Stimulated activated CD4-positive, alpha-beta T cell treated with anti-CD3 and anti-CD28 coated beads, TNF-alpha, amount 100 ng/mL, for 24 hours (primary cell): ENCODE data around the gene PGBD5.

ENCODE experiments used
- DNase-seq, 3 experiments: peaks; one replicate each; pipeline ENCODE4 v3.0.0-alpha.2; 2020; ENCODE audit warnings: low read depth in 3 of 3

PGBD5 gene

DNA sequence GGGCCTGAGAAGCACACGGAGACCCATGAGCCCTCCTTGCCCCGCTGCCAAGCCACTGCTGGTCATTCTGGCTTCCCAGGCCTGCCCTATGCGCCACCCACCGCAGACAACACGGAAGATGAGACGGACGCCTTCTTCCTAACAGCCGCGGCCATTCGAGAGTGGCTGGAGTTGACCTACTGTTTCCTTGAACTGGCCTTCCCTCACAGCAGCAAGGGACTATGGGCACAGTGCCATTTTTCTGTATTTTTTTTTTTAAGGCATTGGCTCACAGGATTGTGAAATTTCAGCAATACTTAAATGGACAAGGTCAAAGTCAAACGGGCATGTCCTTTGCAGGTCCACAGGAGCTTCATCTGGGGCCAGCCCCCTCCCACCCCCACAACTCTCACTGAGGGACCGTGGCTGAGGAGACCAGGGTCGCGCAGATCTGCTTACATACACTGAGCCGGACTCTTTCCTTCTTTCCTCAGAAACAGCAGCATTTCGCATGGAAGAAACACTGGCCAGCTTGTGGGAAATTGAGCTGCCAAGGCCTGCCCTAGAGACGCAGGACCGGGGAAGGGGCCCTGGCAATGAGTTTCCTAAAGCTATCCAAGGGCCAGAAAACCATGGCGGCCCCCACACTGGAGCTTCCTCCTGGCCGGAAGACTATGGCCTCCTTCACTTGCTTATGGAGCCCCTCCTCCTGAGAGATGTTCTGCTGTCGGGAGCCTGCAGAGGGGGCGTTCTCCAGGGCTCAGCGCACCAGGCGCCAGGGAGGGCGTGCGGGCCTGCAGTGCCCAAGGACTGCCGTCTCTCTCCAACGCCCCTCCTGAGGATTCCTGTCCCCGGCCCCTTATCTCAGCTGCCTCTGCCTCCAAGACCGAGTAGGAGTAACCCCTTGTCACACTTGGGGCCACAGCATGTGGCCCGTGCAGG is 98.9 kb downstream of the PGBD5 start:
- DNase-seq = no peak

GRCh38 chr1:230323686-230324085 is 102.4 kb downstream of the PGBD5 start:
- no peak for DNase-seq

DNA sequence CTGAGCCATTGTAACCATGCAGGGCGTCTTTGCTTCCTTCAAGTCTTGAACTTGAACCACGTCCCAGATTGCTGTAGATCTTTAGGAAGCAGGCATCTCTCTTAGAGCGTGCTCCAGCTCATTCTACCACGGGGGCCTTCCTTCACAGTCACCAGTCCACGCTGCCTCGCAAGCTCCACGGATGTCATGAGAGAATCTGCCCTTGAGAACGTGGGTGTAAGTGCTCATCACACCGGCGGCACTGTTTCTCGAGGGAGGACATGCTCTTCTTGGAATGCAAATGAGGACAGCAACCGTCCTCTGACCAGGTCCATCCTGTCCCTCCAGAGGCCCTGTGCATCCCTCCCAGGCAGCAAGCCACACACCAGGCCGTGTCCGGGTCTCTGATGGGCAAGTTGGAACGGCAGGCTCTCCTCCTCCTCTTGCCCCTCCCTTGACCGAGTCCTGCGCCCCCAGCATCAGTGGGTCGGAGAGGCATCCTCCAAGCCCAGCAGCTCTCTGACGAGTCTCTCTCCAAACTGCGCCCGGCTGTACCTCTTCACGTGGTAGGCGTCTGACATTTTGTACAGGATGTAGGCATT is 103.1 kb downstream of the PGBD5 start:
- no peak for DNase-seq

DNA sequence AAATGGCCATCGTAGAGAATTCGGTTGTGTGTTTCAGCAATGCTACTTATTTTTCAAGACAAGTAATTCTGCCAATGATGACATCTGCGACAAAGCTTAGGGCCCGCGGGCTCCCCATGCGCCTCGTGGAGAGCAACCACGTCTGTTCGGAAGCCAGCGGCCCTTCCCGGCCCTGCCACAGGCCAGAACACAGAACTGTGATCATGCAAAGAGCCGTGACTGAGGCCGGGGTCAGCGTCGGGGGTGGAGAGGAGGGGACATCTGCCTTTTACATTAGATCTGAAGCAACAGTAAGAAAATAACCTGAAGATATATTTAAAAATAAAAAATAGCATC is 103.7 kb downstream of the PGBD5 start:
- DNase-seq = no peak

DNA sequence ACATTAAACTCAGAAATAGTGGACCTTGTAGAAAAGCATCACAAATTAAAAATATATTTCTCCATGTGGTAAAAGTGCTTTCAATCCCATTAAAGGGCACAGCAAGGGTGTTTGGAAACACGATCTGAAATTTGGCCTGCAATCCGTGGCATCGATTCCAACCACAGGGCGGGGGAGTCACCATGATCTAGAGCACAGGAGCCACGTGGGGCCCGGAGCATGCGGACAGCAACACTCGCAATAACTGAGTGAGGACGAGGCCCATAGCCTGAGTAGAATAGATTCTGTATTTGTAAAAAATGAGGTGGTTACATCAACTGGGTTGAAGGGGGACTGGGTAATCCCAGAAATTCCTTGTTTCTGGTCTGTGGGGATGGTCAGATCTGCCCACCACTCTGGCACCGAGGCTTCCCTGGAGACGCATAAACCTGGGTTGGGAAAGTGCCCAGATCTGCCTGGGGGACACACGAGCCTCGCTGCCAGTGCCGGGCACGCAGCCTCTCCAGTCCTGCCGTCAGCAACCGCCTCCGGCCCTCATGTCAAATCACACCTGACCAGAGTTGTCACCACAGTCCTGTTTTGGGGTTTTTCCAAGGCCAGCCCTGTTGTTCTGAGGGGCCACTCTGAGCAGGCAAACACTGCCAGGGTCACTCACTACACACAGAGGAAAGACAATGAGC is 104.3 kb downstream of the PGBD5 start:
- DNase-seq = no peak

GRCh38 chr1:230321341-230321740 is 104.8 kb downstream of the PGBD5 start:
- DNase-seq = no peak

DNA sequence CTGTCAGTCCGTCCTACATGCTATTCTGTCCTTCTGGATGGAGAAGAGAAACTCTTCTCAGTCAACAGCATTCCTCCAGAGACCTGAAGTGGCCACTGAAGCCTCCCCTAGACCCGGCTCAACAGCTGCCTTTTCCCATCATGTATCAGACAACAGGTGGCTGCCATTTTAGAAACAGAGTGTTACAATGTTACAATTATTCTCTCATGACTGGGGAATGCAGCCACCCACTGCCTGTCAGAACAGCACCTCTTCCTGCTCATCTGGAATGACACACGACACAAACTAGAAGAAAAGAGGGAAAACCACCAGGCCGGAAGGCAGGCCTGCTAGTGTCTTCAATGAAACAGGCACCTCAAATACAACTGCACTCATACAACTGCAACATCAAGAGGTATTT is 105.3 kb downstream of the PGBD5 start:
- DNase-seq = no peak

DNA sequence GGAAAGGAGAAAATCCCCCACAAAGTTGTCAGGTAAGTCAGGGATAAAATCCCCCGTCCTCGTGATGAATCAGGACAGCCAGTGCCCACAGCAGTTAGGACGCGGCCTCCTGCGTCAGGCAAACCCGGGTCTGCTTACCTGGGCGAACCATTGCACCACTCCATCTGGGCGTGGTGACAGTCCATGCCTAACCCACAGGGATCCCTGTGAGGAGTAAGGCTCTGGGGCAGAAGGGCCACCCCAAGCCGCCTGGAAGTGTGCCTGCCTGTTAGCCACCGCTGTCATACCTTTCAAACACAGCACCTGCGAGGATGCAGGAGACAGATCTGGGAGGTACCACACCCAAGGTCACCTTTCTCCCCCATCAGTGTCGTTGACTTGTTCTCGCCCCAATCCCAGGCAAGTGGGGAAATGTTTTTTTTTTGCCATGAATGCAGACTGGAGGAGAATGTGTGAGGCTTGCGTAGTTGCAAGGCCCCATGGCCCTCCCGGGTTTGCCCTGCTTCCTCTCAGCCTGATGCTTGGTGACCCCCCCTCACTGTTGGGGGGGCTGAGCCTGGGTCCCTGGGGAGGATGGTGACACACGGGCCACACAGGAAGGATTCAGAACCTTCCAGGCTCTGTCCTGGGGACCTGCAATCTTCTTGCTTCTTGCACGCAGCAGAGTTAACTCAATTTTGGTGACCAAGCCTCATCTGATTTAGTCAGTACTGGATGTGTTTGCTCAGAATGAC is 107.0 kb downstream of the PGBD5 start:
- no peak for DNase-seq

- DNase-seq = no peak
Measured at GRCh38 chr1:230317823-230318819, 108.0 kb downstream of the PGBD5 start.

- DNase-seq = no peak
Measured at GRCh38 chr1:230316864-230317745, 109.0 kb downstream of the PGBD5 start.

DNA sequence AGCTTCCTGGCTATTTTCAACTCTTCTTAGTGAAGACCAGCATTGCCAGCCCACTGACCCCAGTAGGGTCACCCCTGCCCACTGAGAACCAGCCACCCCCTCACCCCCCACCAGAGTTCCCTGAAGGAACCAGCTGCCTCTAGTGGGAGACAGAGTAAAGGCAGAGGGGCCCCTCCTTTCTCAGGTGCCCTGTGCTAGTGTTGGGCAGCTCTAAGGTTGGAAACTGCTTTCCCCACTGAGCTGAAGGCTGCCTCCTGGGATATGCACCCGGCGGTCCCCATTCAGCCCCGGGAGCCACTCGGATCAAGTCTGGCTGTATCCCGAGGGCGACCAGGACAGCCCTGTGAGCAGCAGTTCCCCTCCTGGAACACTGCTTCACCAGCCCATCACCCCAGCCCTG is 111.0 kb downstream of the PGBD5 start:
- no peak for DNase-seq

GRCh38 chr1:230314142-230314470 is 112.0 kb downstream of the PGBD5 start:
- no peak for DNase-seq

DNA sequence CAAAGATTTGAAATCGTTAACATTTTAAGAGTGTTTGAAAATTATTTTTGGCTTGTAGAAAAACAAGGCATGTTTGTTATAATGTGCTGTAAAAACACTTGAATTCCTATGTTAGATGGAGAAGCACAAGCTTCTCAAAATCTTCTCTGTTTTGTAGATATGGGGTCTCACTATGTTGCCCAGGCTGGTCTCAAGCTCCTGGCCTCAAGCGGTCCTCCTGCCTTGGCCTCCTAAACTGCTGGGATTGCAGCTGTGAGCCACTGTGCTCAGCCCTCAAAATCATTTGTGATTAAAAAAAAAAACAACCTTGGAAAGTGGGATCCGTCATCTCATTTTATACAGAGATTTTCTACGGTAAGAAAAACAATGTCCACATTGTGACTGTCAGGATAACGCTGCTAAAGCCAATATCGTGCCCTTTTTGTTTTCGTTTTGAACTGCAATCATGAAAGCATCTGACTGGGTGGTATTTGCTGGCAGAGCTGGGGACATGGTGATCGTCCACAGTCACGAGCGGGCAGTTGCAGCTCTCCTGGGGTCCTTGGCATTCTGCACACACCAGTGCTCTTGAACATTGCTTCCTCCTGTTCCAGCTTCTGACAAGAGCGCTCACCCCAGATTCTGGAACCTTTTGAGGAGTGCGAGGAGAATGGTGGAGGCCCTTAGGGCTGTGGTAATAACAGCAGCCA is 112.5 kb downstream of the PGBD5 start:
- DNase-seq = no peak

DNA sequence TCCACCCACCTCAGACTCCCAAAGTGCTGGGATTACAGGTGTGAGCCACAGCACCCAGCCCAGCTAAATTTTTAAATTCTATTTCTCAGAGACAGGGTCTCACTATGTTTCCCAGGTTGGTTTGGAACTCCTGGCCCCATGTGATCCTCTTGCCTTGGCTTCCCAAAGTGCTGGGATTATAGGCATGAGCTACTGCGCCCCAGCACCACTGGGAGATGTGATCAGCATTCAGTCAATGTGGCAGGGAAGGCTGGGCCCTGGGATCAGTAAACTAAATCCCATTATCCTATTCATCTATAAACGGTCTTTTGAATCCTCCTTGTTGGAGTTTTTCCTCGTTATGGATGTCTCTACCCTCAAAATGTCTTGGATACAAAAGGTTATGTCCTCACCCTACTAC is 113.5 kb downstream of the PGBD5 start:
- no peak for DNase-seq

DNA sequence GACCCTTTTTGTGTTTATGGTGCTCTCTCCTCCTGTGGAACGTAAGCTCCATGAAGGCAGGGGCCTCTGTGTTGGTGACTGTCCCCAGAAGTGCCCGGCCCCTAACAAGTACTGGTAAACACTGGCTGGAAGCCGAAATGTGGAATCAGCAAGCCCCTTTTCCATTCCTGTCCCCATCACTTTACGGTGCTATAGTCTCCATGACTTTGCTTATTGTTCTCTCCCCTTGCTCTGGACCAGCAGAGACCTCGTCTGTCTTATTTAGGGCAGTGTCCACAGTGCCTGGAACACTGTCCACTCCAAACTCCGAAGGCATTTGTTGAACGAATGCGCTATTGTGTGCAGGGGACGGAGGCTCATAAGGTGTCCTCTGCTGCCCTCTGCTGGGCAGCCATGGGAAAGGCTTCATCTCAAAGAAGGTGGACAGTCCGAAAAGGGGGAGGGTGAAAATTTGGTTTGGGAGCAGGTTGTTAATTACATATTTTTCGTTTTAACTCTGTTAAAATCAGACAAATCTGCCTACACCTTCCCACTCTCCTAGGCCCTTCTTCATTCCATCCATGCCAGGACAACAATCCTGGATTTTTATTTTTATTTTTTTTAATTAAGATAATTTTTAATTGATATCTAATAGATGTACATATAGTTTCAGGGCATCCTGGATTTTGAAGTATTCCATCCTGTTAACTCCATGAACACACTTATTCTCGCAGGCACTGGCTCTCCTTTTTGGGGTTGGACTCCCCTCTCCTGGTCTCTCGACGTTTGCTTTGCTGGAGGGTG is 115.6 kb downstream of the PGBD5 start:
- peak; percentile 31 to 49 (median 40) for DNase-seq

GRCh38 chr1:230309646-230310177 is 116.4 kb downstream of the PGBD5 start:
- DNase-seq = no peak

DNA sequence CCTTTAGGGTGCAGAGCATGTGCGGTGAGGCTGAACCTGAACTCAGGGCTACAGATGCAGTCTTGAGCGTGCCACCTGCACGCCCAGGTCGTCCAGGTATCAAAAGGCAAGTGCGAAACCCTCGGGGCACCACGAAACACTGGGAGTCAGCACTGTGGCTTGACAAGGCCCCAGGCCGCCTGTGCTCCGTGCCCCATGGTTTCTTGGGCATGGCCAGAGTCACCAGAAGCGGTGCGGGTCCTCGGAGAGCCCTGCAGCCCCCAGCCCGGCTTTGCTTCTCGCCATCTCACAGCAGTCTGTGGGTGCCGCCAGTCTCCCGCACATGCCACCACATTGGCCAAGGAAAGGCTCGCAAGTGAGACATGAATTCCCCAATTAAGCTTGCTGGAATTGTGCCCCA is 117.3 kb downstream of the PGBD5 start:
- no peak for DNase-seq

DNA sequence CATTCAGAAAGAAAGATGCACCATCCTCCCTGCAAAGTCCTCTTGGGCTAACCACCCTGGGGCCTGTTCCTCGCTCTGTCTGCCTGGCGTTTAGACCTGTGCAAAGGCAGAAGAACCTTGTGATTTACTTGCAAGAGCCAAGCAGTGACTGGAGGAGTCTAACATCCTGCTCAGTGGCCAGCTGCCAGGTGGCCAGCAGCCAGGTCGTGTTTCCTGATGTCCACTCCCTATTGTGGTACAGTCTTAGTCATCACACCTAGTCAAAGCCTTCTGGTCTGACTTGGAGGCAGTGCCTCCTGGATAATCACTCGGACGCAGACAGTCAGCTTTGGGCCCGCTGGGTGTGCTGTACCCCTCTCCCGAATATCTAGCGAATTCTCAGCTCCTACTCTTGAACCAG is 118.1 kb downstream of the PGBD5 start:
- no peak for DNase-seq
